ENCODE results near the gene EMC1. TPM values are rescaled to one million over a fixed set of nuclear protein-coding genes. Genes with fewer than 3 reads are reported as not detected.
"Not testable (repeated sequence)": the region's sequence is repeated elsewhere in the genome, so short reads cannot be mapped to it uniquely, and the experiment has no call there.

The EMC1 gene
- polyA plus RNA-seq, 3 donors, result 14.7 to 27.1 (median 18.5) TPM

DNA sequence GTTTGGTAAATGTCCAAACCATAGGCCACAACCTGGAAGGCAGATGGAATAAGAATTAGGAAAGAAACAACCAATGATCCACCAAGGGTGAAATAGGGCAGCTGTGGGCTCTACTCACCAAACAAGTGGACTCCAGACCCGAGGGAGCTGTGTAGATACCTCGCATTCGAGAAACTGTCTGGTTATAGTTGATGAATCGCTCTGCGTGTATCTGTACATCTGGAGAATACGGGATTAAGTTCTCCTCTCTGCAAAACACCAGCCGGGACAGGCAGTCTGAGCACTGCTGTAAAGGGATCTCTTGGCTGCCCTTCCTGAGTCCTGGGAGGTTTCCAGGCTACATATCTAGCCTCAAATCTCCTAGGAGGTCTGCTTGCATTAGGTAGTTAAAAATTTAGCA is 31.9 kb downstream of the EMC1 start:
- H3K27ac Mint-ChIP-seq, result no peak overlapping the region
- H3K27me3 Mint-ChIP-seq (ENCODE audit: low read depth in 3 of 3), result peaks cover 0 to 1% (median 0%) of the 10 kb centered on the region in 3 donors
- no peaks in the 10 kb centered on the region for H3K9me3 Mint-ChIP-seq
- 95% methylated on average over 6 of the region's 7 CpGs for WGBS (ENCODE audit: insufficient coverage)
- peaks cover 73 to 87% of the 10 kb centered on the region in 2 donors for H3K36me3 Mint-ChIP-seq
- peaks cover 59% of the 10 kb centered on the region for H3K79me2 ChIP-seq (ENCODE audit: insufficient read depth, low read length)
- peaks cover 33% of the 10 kb centered on the region for H4K20me1 ChIP-seq (ENCODE audit: insufficient read depth, low read length)
- no peaks in the 10 kb centered on the region for H3K27me3 ChIP-seq (ENCODE audit: control insufficient read depth in 2 of 2, insufficient read depth in 2 of 2, low read length in 2 of 2)
- TF ChIP-seq CTCF (IDR thresholded peaks at IDR 0.05), result no peak
- H3K4me2 ChIP-seq (replicated peaks; ENCODE audit: extremely low read depth, low read length, poor library complexity, severe bottlenecking), result no peak overlapping the region
- H3K9me3 ChIP-seq (replicated peaks in 1 of 2; ENCODE audit: control insufficient read depth in 1 of 2, insufficient read depth in 1 of 2, low read length in 2 of 2), result no peaks in the 10 kb centered on the region
- H3K4me3 ChIP-seq (replicated peaks in 1 of 3; ENCODE audit: low read depth in 2 of 3, low read length in 3 of 3), result no peak overlapping the region
- H3K27ac ChIP-seq (ENCODE audit: low read depth in 1 of 2, low read length in 2 of 2), result no peak overlapping the region
- peaks cover 4% of the 10 kb centered on the region for H3K4me1 Mint-ChIP-seq
- DNase-seq, result no peak
- H2AFZ ChIP-seq (ENCODE audit: insufficient read depth, low read depth, low read length, poor library complexity, severe bottlenecking), result no peak overlapping the region
- no peak overlapping the region for H3K4me3 Mint-ChIP-seq
- H3K9ac ChIP-seq (ENCODE audit: insufficient read depth, low read length, poor library complexity, severe bottlenecking), result no peak overlapping the region
- H3K36me3 ChIP-seq (replicated peaks in 1 of 2; ENCODE audit: control insufficient read depth in 1 of 2, insufficient read depth in 2 of 2, low read length in 2 of 2), result peaks cover 73 to 97% of the 10 kb centered on the region in 2 donors
- intact Hi-C loops (cut with micrococcal nuclease), result no loop called here
- no peaks in the 10 kb centered on the region for H3K4me1 ChIP-seq (ENCODE audit: control insufficient read depth in 1 of 2, insufficient read depth in 2 of 2, low read length in 2 of 2)

DNA sequence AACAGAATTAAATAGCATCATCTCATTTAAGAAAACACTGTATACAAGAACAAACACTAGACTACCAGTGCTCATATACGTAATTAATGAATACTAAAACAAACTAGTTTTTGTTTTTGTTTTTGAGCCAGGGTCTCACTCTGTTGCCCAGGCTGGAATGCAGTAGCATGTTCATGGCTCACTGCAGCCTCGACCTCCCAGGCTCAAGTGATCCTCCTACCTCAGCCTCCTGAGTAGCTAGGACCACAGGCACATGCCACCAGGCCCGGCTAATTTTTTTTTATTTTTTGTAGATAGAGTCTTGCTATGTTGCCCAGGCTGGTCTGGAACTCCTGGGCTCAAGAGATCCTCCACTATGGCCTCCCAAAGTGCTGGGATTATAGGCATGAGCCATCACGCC is 34.7 kb downstream of the EMC1 start:
- Mint-ChIP-seq H3K27ac (peak overlapping the region in 1 of 7 donors; percentile 12), H3K4me1 (peaks cover 13% of the 10 kb centered on the region), H3K36me3 (peaks cover 58 to 76% of the 10 kb centered on the region in 2 donors)
- H3K9me3 Mint-ChIP-seq; H3K4me2 ChIP-seq (replicated peaks; ENCODE audit: extremely low read depth, low read length, poor library complexity, severe bottlenecking); H3K27ac ChIP-seq (ENCODE audit: low read depth in 1 of 2, low read length in 2 of 2); intact Hi-C loops (cut with micrococcal nuclease); H3K4me3 Mint-ChIP-seq; DNase-seq; H3K27me3 Mint-ChIP-seq (ENCODE audit: low read depth in 3 of 3); H3K4me3 ChIP-seq (replicated peaks in 1 of 3; ENCODE audit: low read depth in 2 of 3, low read length in 3 of 3); H3K4me1 ChIP-seq (ENCODE audit: control insufficient read depth in 1 of 2, insufficient read depth in 2 of 2, low read length in 2 of 2); H3K27me3 ChIP-seq (ENCODE audit: control insufficient read depth in 2 of 2, insufficient read depth in 2 of 2, low read length in 2 of 2); H2AFZ ChIP-seq (ENCODE audit: insufficient read depth, low read depth, low read length, poor library complexity, severe bottlenecking); H3K9ac ChIP-seq (ENCODE audit: insufficient read depth, low read length, poor library complexity, severe bottlenecking); H3K9me3 ChIP-seq (replicated peaks in 1 of 2; ENCODE audit: control insufficient read depth in 1 of 2, insufficient read depth in 1 of 2, low read length in 2 of 2): not testable (repeated sequence)
- 100% methylated on average over 2 of the region's 4 CpGs for WGBS (ENCODE audit: insufficient coverage)
- H4K20me1 ChIP-seq (ENCODE audit: insufficient read depth, low read length), result peaks cover 32% of the 10 kb centered on the region
- peaks cover 78% of the 10 kb centered on the region for H3K79me2 ChIP-seq (ENCODE audit: insufficient read depth, low read length)
- peaks cover 48 to 83% of the 10 kb centered on the region in 2 donors for H3K36me3 ChIP-seq (replicated peaks in 1 of 2; ENCODE audit: control insufficient read depth in 1 of 2, insufficient read depth in 2 of 2, low read length in 2 of 2)

Measured in CD14-positive monocyte (primary cell).